ENCODE measurements around the gene HOOK2. TPM values are rescaled to one million over a fixed set of nuclear protein-coding genes. Genes with fewer than 3 reads are reported as not detected.

HOOK2 gene
- total and polyA plus RNA-seq, 2 of the 13 experiments (the other 11 are each of a cell fraction or from before 2014, with no cell fraction given): 9.2 to 12.9 TPM

DNA sequence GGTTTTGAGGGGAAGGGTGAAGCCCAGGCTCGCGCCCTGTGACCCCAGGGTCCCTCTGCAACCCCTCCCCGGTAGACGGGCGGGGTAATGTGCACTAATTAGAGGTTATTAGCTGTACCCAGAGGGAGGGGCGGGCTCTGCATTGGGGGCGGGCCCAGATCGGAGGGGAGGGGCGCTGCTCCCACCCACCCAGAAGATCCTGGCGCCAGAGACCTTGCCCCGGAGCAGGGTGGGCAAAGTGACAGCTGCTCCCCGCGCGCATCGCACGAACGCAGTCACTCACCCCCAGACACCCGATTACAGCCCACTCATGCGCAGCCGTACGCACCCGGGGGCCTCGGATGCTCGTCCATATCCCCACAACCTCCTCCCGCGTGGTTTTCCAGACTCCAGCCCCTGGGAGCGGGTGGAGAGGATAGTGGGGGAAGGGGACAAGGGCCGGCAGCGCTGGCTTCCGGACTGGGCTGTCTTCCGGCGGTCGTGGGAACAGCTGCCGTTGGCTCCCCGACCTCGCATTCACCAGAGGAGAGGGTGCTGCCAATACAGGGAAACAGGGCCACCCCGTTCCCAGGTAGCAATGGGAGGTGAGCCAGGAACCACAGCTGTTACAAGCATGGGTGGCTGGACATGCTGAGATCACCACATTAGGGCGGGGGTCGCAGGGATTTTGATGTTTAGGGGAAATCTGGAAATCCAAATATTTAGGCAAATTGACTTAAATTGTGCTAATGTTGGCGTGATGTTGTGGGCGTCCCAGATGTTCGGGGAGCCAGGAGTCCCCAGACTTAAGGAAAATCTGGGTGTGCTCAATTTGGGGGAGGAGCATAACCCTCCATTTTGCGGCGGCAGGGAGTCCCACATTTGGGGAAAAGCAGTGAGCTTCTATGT, 2.9 kb upstream of the HOOK2 start (continued):
- TF ChIP-seq ELF3 (CRISPR knock-in tag; IDR thresholded peaks at IDR 0.05): peak; percentile 24; the same call in 1 of the 2 replicates
- TF ChIP-seq, protein P1, sequence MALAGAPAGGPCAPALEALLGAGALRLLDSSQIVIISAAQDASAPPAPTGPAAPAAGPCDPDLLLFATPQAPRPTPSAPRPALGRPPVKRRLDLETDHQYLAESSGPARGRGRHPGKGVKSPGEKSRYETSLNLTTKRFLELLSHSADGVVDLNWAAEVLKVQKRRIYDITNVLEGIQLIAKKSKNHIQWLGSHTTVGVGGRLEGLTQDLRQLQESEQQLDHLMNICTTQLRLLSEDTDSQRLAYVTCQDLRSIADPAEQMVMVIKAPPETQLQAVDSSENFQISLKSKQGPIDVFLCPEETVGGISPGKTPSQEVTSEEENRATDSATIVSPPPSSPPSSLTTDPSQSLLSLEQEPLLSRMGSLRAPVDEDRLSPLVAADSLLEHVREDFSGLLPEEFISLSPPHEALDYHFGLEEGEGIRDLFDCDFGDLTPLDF (CRISPR knock-in tag; IDR thresholded peaks at IDR 0.05): no peak
- TF ChIP-seq ZSCAN21 (CRISPR knock-in tag; IDR thresholded peaks at IDR 0.05; ENCODE audit: borderline replicate concordance): peak; percentile 65; the same call in 1 of the 2 replicates
- TF ChIP-seq ZNF235 (CRISPR knock-in tag; IDR thresholded peaks at IDR 0.05; ENCODE audit: borderline replicate concordance): 0 out of 2 replicates have a peak, but pooled peaks have one; percentile 53
- TF ChIP-seq MEIS2 (CRISPR knock-in tag; IDR thresholded peaks at IDR 0.05): peak; percentile 47; the same call in 1 of the 2 replicates
- no peak for TF ChIP-seq ZNF317 (CRISPR knock-in tag; IDR thresholded peaks at IDR 0.05)
- TF ChIP-seq ZNF441 (CRISPR knock-in tag; IDR thresholded peaks at IDR 0.05; ENCODE audit: borderline replicate concordance): 0 out of 2 replicates have a peak, but pooled peaks have one; percentile 53
- peak; percentile 35; the same call in 1 of the 2 replicates for TF ChIP-seq ZFP37 (CRISPR knock-in tag; IDR thresholded peaks at IDR 0.05; ENCODE audit: borderline replicate concordance)
- peak; percentile 61 for TF ChIP-seq YEATS4 (CRISPR knock-in tag; IDR thresholded peaks at IDR 0.05; ENCODE audit: borderline replicate concordance)
- TF ChIP-seq, protein P2, sequence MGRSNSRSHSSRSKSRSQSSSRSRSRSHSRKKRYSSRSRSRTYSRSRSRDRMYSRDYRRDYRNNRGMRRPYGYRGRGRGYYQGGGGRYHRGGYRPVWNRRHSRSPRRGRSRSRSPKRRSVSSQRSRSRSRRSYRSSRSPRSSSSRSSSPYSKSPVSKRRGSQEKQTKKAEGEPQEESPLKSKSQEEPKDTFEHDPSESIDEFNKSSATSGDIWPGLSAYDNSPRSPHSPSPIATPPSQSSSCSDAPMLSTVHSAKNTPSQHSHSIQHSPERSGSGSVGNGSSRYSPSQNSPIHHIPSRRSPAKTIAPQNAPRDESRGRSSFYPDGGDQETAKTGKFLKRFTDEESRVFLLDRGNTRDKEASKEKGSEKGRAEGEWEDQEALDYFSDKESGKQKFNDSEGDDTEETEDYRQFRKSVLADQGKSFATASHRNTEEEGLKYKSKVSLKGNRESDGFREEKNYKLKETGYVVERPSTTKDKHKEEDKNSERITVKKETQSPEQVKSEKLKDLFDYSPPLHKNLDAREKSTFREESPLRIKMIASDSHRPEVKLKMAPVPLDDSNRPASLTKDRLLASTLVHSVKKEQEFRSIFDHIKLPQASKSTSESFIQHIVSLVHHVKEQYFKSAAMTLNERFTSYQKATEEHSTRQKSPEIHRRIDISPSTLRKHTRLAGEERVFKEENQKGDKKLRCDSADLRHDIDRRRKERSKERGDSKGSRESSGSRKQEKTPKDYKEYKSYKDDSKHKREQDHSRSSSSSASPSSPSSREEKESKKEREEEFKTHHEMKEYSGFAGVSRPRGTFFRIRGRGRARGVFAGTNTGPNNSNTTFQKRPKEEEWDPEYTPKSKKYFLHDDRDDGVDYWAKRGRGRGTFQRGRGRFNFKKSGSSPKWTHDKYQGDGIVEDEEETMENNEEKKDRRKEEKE (IDR thresholded peaks at IDR 0.05): no peak
- 0 out of 2 replicates have a peak, but pooled peaks have one; percentile 40 for TF ChIP-seq HNRNPL (IDR thresholded peaks at IDR 0.05; ENCODE audit: low read depth, low read length)
- TF ChIP-seq MXD4 (CRISPR knock-in tag; IDR thresholded peaks at IDR 0.05): 0 out of 2 replicates have a peak, but pooled peaks have one; percentile 28
- peak; percentile 60 for TF ChIP-seq GABPA (IDR thresholded peaks at IDR 0.05; ENCODE audit: low read depth, low read length)
- TF ChIP-seq GABPA (CRISPR knock-in tag; IDR thresholded peaks at IDR 0.05; ENCODE audit: low read depth): peak; percentile 80
- TF ChIP-seq ZNF12 (CRISPR knock-in tag; IDR thresholded peaks at IDR 0.05): no peak
- 0 out of 2 replicates have a peak, but pooled peaks have one; percentile 7 for TF ChIP-seq RARA (CRISPR knock-in tag; IDR thresholded peaks at IDR 0.05)
- TF ChIP-seq, protein P3, sequence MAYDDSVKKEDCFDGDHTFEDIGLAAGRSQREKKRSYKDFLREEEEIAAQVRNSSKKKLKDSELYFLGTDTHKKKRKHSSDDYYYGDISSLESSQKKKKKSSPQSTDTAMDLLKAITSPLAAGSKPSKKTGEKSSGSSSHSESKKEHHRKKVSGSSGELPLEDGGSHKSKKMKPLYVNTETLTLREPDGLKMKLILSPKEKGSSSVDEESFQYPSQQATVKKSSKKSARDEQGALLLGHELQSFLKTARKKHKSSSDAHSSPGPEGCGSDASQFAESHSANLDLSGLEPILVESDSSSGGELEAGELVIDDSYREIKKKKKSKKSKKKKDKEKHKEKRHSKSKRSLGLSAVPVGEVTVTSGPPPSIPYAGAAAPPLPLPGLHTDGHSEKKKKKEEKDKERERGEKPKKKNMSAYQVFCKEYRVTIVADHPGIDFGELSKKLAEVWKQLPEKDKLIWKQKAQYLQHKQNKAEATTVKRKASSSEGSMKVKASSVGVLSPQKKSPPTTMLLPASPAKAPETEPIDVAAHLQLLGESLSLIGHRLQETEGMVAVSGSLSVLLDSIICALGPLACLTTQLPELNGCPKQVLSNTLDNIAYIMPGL (CRISPR knock-in tag; IDR thresholded peaks at IDR 0.05; ENCODE audit: borderline replicate concordance in 1 of 2, low read depth in 1 of 2): no peak
- TF ChIP-seq GLI4 (CRISPR knock-in tag; IDR thresholded peaks at IDR 0.05; ENCODE audit: borderline replicate concordance): 0 out of 2 replicates have a peak, but pooled peaks have one; percentile 7

Data from HepG2 (cell line).